Adrenal gland (tissue), 5 donors: ENCODE measurements around the gene IGF2.
A peak's percentile ranks its signal among the peaks of the same experiment; 100 is the strongest.

Experiments
- POLR2A ChIP-seq, 2 donors: fragments of 450-650 bp; IDR thresholded peaks; one replicate each; pipeline ENCODE4 v1.6.1; 2017; ENCODE audit warnings: antibody characterized with exemption in 2 of 2, mild to moderate bottlenecking in 2 of 2, moderate library complexity in 1 of 2
- TF ChIP-seq, protein P1 (sequence below), 6 experiments: fragments of 450-650 bp in 4 of 6; fragments of 200-600 bp in 2 of 6; sonication (generic) in 1 of 6; IDR thresholded peaks; 1 replicate in 5 of 6; 2 replicates in 1 of 6; pipeline versions ENCODE4 v1.5.1 to v1.8.0; 2016 to 2021; ENCODE audit warnings: antibody characterized with exemption in 6 of 6, mild to moderate bottlenecking in 2 of 6, moderate library complexity in 1 of 6
- donor health status: DM: no; HTN: no; CAD: no.

DNA sequence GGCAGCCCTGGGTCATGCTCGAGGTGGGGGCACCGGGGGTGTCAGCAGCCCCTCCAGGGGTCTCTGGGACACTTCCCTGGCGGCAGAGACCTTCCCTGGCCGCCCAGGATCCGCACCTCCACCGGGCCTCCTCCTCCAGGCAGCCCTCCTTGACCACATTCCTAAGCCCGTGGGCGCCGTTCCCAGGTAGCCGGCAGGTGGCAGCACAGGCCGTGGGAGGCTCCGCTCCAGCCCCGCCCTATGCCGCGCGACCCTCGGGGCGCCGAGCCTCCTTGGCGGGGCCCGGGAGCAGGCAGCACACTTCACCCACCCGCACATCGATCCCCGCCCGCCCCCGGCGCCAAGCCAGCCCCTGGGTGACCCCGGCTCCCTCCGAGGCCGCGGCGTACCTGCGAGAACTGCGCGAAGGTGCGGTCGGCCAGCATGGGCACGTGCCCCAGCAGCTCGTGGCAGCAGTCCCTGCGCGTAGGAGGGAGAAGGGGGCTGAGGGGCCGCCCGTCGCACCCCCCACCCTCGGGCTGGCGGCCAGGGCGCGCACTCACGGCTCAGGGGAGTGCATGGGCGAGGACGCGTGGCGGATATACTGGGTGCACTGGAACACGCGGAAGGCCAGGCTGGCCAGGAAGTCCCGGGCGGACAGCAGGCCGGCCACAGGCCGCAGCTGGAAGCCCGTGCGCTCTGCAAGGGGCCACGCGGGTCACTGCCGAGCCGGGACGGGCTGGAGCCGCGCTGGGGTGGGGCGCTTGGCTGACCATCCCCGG is 27.1 kb upstream of the IGF2 start:
- TF ChIP-seq, protein P1, sequence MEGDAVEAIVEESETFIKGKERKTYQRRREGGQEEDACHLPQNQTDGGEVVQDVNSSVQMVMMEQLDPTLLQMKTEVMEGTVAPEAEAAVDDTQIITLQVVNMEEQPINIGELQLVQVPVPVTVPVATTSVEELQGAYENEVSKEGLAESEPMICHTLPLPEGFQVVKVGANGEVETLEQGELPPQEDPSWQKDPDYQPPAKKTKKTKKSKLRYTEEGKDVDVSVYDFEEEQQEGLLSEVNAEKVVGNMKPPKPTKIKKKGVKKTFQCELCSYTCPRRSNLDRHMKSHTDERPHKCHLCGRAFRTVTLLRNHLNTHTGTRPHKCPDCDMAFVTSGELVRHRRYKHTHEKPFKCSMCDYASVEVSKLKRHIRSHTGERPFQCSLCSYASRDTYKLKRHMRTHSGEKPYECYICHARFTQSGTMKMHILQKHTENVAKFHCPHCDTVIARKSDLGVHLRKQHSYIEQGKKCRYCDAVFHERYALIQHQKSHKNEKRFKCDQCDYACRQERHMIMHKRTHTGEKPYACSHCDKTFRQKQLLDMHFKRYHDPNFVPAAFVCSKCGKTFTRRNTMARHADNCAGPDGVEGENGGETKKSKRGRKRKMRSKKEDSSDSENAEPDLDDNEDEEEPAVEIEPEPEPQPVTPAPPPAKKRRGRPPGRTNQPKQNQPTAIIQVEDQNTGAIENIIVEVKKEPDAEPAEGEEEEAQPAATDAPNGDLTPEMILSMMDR (IDR thresholded peaks at IDR 0.05), result peak; percentile 11 to 46 (median 26)
- TF ChIP-seq POLR2A (IDR thresholded peaks at IDR 0.05), result no peak
